Left ventricle myocardium superior (tissue), 1 donor: ENCODE measurements around the gene ST6GALNAC2. TPM values are rescaled to one million over a fixed set of nuclear protein-coding genes. Genes with fewer than 3 reads are reported as not detected.
"Not testable (repeated sequence)": the region's sequence is repeated elsewhere in the genome, so short reads cannot be mapped to it uniquely, and the experiment has no call there.

Source experiments
- ATAC-seq: fragments of 200-7000 bp; cut with Tn5 transposase; one replicate; pipeline ENCODE4 v1.9.1; 2020; ENCODE audit warnings: mild to moderate bottlenecking, moderate library complexity
- DNase-seq: peaks from one replicate; pipeline ENCODE4 v3.0.0-alpha.2; 2020
- intact Hi-C: fragments of 100-400 bp; cut with micrococcal nuclease; formaldehyde crosslinking; loops from one replicate; pipeline ENCODE4 v1.11.0; 2022
- total RNA-seq: library from RNA; stranded (reverse); fragmentation: NEBNext Ultra II Directional; extraction: Animal tissue kit (Norgen Biotek cat#: 25700); gene quantifications from one replicate; pipeline ENCODE4 v1.2.1, GENCODE V29; 2021
- donor health status: DM: no; HTN: yes; CAD: no; lungs with severe emphysema.

The ST6GALNAC2 gene
- total RNA-seq, 1 donor from 2014 or later = 5.1 TPM

GRCh38 chr17:76606685-76607084 is 21.0 kb upstream of the ST6GALNAC2 start:
- intact Hi-C loops, ATAC-seq: not testable (repeated sequence)

DNA sequence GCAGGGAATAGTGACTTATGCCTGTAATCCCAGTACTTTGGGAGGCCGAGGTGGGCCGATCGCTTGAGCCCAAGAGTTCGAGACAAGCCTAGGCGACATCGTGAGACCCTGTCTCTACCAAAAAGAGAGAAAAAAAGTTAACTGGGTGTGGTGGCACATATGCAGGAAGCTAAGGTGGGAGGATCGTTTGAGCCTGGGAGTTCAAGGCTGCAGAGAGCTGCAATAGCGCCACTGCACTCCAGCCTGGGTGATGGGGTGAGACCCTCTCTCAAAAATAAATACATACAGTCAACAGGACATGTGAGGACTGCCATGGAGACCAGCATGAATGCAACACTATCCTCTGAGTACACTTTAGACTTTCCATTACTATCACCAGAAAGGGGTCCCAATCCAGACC is 15.4 kb upstream of the ST6GALNAC2 start:
- ATAC-seq (no peak), DNase-seq (no peak)
- intact Hi-C loops = no loop called here

More at GRCh38 chr17:76606685-76607084, 21.0 kb upstream of the ST6GALNAC2 start:
- not testable (repeated sequence) for DNase-seq

DNA sequence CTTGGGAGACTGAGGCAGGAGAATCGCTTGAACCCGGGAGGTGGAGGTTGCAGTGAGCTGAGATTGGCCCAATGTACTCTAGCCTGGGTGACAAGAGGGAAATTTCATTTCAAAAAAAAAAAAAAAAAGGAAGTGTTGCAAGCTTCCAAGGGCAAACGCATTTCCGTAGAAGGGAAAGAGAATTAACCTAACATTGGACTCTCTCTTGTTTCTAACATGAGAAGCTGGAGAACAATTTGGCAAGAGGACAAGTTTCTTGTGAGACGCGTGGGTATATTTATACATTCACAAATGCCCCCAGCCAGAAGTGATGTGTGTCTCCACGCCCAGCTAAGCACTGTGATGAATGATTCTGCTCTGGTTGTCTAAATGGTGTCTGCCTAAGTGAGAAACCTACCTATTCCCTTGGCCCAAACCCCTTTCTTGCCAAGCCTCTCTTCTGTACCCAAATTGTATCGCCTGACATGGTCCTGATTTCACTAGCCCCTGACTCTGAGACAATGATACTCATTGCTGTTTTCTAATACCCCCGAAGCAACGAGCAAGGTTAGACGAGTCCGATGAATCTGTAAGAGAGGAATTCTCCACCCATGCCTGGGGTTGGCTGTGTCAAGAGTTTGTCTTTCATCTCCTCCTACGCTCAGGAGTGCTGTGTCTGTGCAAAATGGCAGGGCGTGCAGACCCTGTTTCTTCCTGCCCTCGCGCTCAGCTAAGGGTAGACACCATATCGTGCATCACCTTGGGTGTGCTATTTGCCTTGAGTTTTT is 14.2 kb upstream of the ST6GALNAC2 start:
- DNase-seq (no peak), ATAC-seq (peak; percentile 33)
- intact Hi-C loops = no loop called here

DNA sequence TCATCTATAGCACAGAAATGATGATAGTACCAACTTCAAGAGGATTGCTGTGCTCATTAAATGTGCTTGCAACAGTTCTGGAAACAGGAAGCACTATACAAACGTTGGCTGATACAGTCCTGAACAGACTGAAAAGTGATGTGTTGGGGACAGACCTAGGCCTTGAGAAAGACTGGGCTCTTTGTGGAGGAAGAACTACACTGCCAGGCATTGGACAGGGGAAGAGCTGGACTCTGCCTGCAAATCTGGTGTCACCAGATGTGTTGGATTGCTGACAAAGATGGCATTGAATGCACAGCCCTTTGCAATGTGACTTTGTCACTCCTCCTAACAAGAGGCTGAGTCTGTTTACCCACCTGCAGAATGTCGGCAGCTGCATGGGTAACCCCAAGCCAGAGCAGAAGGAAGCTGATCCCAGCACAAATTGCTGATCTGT is 12.4 kb upstream of the ST6GALNAC2 start:
- ATAC-seq (peak; percentile 30), DNase-seq (no peak)
- intact Hi-C loops = no loop called here

DNA sequence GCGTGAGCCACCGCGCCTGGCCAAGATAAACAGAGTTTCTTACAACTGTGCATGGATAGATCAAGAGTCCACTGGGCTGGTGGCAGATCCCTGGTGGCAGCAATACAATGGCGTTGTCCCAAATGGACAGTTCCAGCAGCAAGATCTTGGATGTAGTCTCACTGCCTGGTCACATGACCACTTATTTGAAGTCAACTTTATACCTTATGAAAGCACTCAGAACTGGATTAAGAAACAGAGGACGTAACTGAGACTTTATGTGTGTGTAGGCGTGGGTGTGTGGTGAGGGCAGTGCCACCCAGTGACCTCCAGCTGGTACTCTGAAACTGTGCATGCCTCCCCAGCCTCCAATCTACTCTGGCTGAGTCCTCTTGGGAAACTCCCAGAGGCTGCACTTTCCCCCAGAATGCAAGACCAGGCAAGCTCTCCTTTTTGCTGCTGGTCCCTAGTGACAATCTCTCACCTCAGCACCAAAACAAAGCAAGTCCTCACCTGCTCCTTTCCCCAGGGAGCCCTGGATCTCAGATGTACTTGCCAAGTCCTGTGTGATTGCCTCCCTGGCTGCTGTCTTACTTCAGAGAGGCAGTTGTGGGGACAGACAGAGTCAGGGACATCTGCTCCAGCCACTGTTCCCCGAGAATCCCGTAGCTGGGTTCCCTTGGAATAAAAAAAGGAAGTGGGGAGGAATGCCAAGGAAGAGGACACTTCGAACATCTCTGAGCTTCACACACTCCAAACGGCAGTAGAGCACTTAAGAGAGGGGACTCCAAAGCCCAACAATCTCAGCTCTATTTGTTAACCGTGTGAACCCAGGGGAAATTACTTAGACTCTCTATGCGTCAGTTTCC is 11.7 kb upstream of the ST6GALNAC2 start:
- DNase-seq = no peak
- intact Hi-C loops = no loop called here
- ATAC-seq = no peak

DNA sequence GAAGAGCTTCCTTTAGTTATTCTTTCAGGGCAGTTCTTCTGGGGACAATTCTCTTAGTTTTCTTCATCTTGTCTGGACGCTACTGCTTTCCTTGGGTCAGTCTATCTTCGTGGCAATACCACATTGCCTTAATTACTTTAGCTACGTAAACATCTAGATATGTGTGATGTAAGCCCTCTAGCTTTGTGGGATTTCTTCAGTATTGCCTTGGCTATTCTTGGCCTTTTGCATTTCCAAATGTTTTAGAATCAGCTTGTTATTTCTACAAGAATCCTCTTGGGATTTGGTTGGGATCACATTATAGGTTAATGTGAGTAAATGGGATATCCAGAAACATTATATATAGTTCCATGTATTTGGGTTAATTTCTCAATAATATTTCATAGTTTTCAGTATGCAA is 9.0 kb upstream of the ST6GALNAC2 start:
- intact Hi-C loops = no loop called here
- DNase-seq (no peak), ATAC-seq (no peak)

- DNase-seq (no peak), ATAC-seq (no peak)
- intact Hi-C loops = no loop called here
Observed at GRCh38 chr17:76593959-76594358, 8.3 kb upstream of the ST6GALNAC2 start.

- no peak for ATAC-seq
- no peak for DNase-seq
- intact Hi-C loops = no loop called here
Observed at GRCh38 chr17:76593384-76593826, 7.7 kb upstream of the ST6GALNAC2 start.

- ATAC-seq (no peak), DNase-seq (no peak)
- intact Hi-C loops = no loop called here
Observed at GRCh38 chr17:76588182-76588581, 2.5 kb upstream of the ST6GALNAC2 start.

DNA sequence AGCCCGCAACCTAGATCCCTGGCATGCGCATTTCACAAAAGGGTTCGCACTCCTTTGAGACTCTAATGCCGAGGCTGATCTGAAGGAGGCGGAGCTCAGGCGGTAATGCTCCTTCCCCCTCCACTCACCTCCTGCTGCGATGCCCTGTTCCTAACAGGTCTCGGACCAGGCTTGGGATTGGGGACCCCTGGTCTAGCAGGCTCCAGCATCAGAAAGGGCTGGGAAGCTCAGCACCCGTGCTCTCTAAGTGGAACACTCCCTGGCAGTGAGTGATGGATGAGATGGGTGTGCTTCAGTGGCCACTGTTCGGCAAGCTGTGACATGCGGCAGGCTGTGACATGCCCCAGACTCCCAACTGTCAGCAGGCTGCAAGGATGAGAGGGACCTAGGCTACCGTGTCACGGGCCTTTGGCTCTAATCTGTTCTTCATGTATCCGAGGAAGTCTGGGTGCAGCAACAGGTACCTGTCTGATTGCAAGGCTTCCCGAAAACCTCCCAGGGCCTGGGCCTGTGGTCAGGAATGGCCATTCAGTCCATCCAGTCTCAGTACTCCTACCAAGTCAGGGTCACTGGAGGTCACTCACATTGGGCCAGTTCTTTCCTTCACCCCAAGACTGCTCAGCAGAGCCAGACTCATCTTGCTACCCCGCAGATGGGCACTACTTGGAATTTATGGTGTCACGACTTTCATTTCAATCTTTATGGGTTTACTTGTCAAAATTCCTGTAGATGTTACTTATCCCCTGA is 1.3 kb upstream of the ST6GALNAC2 start:
- intact Hi-C loops = no loop called here
- no peak for DNase-seq
- peak; percentile 13 for ATAC-seq

DNA sequence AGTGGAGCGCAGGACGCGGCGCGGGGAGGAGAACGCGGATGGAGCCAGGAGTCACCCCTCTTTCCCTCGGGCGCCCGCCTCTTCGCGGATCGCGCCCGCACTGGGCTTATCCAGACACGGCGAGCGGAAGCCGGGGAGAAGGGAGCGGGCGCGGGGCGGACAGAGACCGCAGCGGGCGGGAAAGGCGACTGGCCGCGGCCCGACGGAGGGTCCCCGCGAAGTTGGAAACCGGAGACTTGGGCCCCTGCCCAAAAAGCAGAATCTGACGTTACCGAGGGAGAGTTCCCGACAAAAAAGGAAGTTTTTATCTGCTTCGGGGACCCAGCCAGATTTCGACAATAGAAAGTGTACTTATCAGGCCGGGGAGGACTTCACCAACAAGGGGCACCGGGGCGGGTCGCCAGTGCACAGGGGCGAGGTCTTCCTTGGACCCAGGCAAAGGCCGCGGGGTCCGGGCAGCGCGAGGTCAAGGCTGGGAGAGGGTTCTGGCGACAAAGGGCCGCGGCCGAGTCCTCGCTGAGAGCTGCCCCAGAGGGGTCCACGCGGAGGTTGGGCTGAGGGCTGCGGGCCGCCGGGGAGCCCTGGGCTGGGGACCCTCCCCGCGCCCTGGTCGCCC is 519 bp downstream of the ST6GALNAC2 start:
- ATAC-seq (peak; percentile 50), DNase-seq (peak; percentile 63)
- intact Hi-C loops = no loop called here

- ATAC-seq (no peak), DNase-seq (no peak)
- intact Hi-C loops = no loop called here
Observed at GRCh38 chr17:76584427-76585032, 1.1 kb downstream of the ST6GALNAC2 start.

GRCh38 chr17:76582660-76583059 is 3.0 kb downstream of the ST6GALNAC2 start:
- DNase-seq (no peak), ATAC-seq (no peak)
- intact Hi-C loops = no loop called here

DNA sequence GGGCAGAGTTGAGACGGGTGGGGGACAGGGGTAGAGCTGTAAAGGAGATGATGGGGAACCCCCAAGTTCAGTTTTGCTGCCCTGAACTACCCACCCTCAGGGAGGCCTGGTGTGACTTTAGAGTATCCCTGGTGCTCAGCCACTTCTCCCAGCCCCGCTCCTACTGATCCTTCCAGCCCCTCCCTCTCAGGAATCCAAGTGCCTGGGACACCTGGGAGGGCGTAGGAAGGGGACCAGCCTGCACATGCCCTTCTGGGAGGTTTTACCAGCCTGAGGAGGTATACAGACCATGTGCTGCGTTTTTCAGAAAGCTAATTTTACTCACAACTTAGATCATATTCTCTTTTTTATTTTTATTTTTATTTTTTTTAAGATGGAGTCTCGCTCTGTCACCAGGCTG is 4.1 kb downstream of the ST6GALNAC2 start:
- no peak for DNase-seq
- intact Hi-C loops = no loop called here
- no peak for ATAC-seq

GRCh38 chr17:76579281-76579680 is 6.4 kb downstream of the ST6GALNAC2 start:
- DNase-seq (no peak), ATAC-seq (no peak)
- intact Hi-C loops = no loop called here

DNA sequence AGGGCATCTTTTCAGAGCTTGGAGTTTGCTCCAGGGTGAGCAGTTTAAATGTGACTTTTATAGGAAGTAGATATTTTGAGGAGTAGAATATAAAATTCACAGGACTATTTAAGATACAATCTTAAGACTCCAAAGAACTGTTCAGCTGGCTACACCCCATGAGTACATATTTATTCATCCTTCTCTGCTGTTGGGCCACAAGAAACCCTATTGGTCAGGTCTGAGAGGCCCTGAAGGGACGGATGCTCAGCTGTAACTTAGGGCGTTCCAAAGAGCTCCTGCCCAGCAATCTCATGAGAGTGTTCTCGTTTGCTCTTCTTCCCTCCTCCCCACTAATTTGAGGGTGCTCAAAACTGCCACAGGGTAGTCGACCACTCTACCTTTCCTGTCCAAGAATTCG is 7.3 kb downstream of the ST6GALNAC2 start:
- ATAC-seq = no peak
- DNase-seq = no peak
- intact Hi-C loops = no loop called here

GRCh38 chr17:76577876-76578275 is 7.8 kb downstream of the ST6GALNAC2 start:
- no peak for ATAC-seq
- no peak for DNase-seq
- intact Hi-C loops = no loop called here

DNA sequence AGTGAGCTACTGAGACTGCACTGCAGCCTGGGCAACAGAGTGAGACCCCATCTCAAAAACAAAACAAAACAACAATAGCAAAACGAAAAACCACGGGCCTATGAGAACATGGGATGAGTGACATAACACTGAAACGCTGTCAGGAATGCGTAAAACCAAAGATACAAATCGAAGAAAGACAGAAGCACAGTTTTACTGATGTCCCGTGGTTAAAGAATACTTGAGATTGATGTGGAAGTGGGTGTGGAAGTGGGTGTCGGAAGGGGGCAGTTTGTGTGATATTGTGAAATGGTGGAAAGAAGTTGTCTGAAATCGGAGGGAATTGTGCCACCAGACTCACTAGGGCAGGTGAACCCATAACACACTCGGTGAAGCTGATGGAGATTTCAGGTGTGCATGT is 9.5 kb downstream of the ST6GALNAC2 start:
- DNase-seq (no peak), ATAC-seq (no peak)
- intact Hi-C loops = no loop called here

DNA sequence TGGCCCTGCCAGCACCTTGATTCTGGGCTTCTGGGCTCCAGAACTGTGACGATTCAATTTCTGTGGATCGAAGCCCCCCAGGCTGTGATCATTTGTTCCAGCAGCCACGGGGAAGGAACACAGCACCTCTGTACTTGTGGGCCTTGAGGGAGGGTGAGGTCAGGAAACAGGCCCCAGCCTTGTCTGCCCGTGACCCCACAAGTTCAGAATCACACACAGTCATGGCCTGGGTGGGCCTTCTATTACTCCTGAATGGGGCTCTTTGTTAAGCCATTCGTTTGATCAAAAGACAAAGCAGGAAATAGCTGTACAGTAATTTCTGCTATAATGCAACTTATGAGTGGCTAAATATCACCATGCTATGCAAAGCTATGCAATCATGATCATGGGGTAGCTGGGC is 10.1 kb downstream of the ST6GALNAC2 start:
- ATAC-seq (peak; percentile 43), DNase-seq (no peak)
- intact Hi-C loops = no loop called here
